Measurements from ENCODE around the gene UBR4. TPM values are rescaled to one million over a fixed set of nuclear protein-coding genes. Genes with fewer than 3 reads are reported as not detected.

UBR4 gene
- total RNA-seq, 1 donor from 2014 or later, result 125 TPM

DNA sequence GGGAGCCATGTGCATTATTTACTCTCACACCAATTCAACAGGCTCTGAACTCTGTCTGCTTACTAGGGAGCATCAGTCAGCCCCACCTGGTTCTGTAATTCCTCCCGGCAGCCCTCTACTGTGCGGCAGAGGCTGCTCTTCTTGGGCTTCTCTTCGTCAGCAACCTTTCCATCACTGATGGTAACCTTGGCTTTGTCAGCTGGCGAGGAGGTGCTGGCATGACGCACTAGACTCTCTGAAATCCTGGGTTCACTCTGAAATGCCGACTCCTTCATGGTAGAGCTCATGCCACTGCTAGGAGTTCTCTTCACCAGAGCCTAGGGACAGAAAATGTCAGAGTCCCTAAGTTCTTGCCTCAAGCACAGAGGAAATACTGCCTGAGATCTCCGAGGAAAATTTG, 49.2 kb downstream of the UBR4 start:
- no peak for DNase-seq
- Histone ChIP-seq H3K4me1 (peaks cover 18% of the 10 kb centered on the region), H3K36me3 (peaks cover 100% of the 10 kb centered on the region), H3K9me3 (no peaks in the 10 kb centered on the region), H3K27ac (no peak overlapping the region), H3K4me3 (no peak overlapping the region), H3K27me3 (ENCODE audit: low read depth) (no peaks in the 10 kb centered on the region)
- intact Hi-C loops (cut with DNase I), result no loop called here
- TF ChIP-seq, protein P1, sequence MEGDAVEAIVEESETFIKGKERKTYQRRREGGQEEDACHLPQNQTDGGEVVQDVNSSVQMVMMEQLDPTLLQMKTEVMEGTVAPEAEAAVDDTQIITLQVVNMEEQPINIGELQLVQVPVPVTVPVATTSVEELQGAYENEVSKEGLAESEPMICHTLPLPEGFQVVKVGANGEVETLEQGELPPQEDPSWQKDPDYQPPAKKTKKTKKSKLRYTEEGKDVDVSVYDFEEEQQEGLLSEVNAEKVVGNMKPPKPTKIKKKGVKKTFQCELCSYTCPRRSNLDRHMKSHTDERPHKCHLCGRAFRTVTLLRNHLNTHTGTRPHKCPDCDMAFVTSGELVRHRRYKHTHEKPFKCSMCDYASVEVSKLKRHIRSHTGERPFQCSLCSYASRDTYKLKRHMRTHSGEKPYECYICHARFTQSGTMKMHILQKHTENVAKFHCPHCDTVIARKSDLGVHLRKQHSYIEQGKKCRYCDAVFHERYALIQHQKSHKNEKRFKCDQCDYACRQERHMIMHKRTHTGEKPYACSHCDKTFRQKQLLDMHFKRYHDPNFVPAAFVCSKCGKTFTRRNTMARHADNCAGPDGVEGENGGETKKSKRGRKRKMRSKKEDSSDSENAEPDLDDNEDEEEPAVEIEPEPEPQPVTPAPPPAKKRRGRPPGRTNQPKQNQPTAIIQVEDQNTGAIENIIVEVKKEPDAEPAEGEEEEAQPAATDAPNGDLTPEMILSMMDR (IDR thresholded peaks at IDR 0.05), result no peak
- no peak for ATAC-seq

DNA sequence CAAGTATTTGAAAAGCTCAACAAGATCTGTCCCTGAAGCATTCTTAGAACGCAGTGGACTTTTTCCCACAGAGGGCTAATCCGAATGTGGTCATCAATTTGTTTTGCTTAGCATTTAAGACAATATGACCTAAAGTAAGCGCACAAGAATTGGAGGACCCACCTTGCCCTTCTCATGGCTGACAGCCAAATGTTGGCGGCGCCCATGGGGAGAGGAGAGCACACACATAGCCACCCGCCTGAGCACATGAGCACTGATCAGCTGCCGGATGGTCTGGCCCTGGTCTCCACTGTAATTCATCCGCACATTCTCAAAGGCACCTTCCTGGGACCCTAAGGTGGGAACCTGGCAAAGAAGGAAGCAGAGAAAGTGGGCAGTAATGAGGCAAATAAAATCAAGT, 52.4 kb downstream of the UBR4 start:
- Histone ChIP-seq H3K4me3 (no peak overlapping the region), H3K27ac (peak overlapping the region; percentile 22), H3K4me1 (peaks cover 19% of the 10 kb centered on the region), H3K9me3 (no peaks in the 10 kb centered on the region), H3K27me3 (ENCODE audit: low read depth) (no peaks in the 10 kb centered on the region), H3K36me3 (peaks cover 100% of the 10 kb centered on the region)
- TF ChIP-seq, protein P1 (IDR thresholded peaks at IDR 0.05), result no peak
- DNase-seq (no peak), ATAC-seq (no peak)
- intact Hi-C loops (cut with DNase I), result no loop called here

DNA sequence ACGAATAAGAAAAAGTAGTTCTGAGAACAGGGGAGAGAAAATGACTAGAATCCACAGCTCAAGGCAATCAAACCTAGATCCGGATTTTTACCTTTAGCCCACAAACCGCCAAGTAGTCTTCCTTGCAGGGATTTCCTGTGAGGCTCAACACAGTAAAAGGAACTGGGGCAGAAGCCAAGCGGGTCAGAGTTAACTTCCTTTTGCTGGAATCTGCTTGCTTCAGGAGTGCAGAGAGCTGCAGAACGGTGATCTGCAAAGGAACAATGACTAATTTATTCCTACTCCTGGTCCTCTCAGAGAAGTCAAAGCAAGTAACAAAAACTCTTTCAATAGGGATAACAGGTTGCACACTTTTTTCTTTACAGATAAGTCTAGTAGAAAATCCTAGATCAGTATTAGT, 53.4 kb downstream of the UBR4 start:
- Histone ChIP-seq H3K4me1 (peaks cover 19% of the 10 kb centered on the region), H3K9me3 (no peaks in the 10 kb centered on the region), H3K27me3 (ENCODE audit: low read depth) (no peaks in the 10 kb centered on the region), H3K36me3 (peaks cover 100% of the 10 kb centered on the region), H3K4me3 (no peak overlapping the region), H3K27ac (no peak overlapping the region)
- TF ChIP-seq, protein P1 (IDR thresholded peaks at IDR 0.05), result no peak
- intact Hi-C loops (cut with DNase I), result no loop called here
- no peak for DNase-seq
- ATAC-seq, result peak; percentile 69 to 74

DNA sequence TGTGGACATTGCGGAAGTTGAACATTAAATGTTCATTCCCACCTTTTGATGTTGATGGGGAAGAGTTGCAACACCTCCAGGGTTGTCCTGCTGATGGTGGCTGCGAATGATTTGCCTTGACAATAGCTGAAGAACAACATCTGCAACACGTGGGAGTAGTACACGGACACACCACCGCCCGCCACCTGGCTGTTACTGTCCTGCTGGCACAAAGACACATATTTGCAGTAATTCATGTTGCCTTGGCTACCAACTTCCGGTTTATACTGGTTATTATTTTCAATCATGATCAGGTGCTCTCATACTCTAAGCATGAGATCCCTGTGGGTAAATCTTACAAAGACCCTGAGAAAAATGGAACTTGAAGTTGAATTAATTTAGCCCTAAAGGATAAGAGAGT, 55.2 kb downstream of the UBR4 start:
- ATAC-seq, result no peak
- peaks cover 100% of the 10 kb centered on the region for H3K36me3 ChIP-seq
- intact Hi-C loops (cut with DNase I), result no loop called here
- TF ChIP-seq, protein P1 (IDR thresholded peaks at IDR 0.05), result no peak
- H3K4me1 ChIP-seq, result peaks cover 19% of the 10 kb centered on the region
- no peaks in the 10 kb centered on the region for H3K27me3 ChIP-seq (ENCODE audit: low read depth)
- H3K9me3 ChIP-seq, result no peaks in the 10 kb centered on the region
- no peak for DNase-seq
- H3K27ac ChIP-seq, result no peak overlapping the region
- no peak overlapping the region for H3K4me3 ChIP-seq

DNA sequence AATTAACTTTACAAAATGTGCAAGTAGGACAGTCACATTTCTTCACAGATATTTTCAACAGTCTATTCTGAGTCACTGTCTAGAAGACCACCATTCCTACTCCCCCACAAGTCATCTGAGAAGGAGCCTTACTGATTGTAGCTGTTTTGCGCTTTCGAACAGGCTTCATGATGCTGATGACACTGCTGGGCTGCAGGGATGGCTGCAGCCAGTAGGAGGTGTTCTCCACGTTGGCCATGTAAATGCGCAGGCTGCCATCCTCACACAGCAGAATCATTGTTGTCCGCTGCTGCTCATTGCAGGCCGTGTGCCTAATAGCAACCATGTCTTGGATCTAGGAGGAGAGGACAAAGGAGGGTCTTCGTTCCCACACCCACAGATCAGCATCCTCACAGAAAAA, 56.9 kb downstream of the UBR4 start:
- no peak overlapping the region for H3K4me3 ChIP-seq
- ATAC-seq (no peak), DNase-seq (no peak)
- intact Hi-C loops (cut with DNase I), result no loop called here
- no peaks in the 10 kb centered on the region for H3K27me3 ChIP-seq (ENCODE audit: low read depth)
- peaks cover 19% of the 10 kb centered on the region for H3K4me1 ChIP-seq
- TF ChIP-seq, protein P1 (IDR thresholded peaks at IDR 0.05), result no peak
- no peaks in the 10 kb centered on the region for H3K9me3 ChIP-seq
- peaks cover 100% of the 10 kb centered on the region for H3K36me3 ChIP-seq
- H3K27ac ChIP-seq, result no peak overlapping the region

DNA sequence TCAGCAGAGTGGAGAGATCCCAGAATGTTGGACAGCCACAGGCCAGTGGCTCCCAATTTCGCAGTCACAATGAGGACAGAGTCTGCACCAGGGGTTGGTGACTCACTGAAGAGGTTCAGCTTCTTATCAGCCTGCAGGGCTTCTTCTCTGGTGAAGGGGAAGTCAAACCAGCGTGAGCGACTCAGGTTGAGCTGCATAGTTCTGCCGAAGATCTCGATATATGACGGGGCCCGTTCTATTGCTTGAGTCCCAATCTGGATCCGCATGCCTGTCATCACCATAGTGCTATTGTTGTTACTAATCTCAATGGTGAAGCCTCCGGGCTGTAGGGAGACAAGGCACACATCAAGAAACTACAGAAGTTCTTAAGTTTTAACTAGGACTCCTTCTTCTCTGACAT, 58.5 kb downstream of the UBR4 start:
- Histone ChIP-seq H3K27me3 (ENCODE audit: low read depth) (no peaks in the 10 kb centered on the region), H3K4me3 (no peak overlapping the region), H3K27ac (no peak overlapping the region), H3K9me3 (no peaks in the 10 kb centered on the region), H3K4me1 (peaks cover 9% of the 10 kb centered on the region), H3K36me3 (peaks cover 100% of the 10 kb centered on the region)
- DNase-seq (no peak), ATAC-seq (no peak)
- intact Hi-C loops (cut with DNase I), result no loop called here
- TF ChIP-seq, protein P1 (IDR thresholded peaks at IDR 0.05), result no peak
